Amniotic epithelial cell (primary cell): Measurements from ENCODE around the gene IQCE.
"Not testable (repeated sequence)": the region's sequence is repeated elsewhere in the genome, so short reads cannot be mapped to it uniquely, and the experiment has no call there.

ENCODE experiments used
- DNase-seq: peaks from one replicate; pipeline ENCODE4 v3.0.0-alpha.2; 2010; ENCODE audit warnings: low read depth

The IQCE gene

GRCh38 chr7:2601907-2602306 is 43.1 kb downstream of the IQCE start:
- DNase-seq: no peak

- no peak for DNase-seq
These were observed 43.7 kb downstream of the IQCE start for GRCh38 chr7:2602406-2603043.

DNA sequence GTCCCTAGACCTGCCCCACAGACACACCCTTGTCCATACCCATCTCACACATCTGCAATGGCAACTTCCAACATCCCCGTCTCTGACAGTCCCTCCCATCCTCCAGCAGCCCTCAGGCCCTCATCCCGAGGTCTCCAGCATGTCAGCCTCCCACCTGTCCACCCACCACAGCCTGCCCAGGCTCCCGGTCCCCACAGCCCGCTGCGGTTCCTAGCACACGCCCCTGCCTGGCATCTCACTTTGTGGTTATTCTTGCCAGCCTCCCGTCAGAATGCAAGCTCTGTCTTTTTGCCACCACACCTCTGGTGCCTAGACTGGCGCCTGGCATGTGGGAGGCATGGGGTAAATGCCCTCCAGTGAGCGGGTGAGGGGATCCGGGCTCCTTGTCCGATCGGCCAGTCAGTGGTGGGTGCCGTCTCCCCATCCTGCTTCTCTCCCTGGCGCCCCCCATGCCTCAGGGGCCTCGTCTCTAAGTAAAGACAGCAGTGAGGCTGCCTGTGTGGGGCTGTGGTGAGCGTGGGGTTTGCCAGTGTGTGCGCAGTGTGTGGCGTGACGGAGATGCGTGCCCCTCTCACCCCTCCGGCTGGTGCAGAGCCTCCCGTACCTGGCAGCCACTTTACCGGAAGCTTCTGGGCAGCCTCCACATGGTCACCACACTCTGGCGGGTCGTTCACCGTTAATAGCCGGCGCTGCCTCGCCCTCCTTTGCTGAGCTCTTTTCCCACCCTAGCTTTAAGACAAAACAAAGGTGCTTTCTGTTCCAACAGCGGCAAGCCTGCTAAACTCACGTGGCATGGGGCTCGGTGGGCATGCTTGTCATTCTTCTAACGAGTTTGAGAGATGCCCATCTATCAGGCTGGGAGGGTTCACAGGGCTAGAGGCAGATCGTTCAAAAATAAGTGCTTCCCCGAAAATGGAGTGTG is 44.5 kb downstream of the IQCE start:
- DNase-seq: no peak

GRCh38 chr7:2604608-2605174 is 45.9 kb downstream of the IQCE start:
- no peak for DNase-seq

- no peak for DNase-seq
These were observed 47.1 kb downstream of the IQCE start for GRCh38 chr7:2605608-2606538.

- DNase-seq: no peak
These were observed 47.8 kb downstream of the IQCE start for GRCh38 chr7:2606539-2606936.

DNA sequence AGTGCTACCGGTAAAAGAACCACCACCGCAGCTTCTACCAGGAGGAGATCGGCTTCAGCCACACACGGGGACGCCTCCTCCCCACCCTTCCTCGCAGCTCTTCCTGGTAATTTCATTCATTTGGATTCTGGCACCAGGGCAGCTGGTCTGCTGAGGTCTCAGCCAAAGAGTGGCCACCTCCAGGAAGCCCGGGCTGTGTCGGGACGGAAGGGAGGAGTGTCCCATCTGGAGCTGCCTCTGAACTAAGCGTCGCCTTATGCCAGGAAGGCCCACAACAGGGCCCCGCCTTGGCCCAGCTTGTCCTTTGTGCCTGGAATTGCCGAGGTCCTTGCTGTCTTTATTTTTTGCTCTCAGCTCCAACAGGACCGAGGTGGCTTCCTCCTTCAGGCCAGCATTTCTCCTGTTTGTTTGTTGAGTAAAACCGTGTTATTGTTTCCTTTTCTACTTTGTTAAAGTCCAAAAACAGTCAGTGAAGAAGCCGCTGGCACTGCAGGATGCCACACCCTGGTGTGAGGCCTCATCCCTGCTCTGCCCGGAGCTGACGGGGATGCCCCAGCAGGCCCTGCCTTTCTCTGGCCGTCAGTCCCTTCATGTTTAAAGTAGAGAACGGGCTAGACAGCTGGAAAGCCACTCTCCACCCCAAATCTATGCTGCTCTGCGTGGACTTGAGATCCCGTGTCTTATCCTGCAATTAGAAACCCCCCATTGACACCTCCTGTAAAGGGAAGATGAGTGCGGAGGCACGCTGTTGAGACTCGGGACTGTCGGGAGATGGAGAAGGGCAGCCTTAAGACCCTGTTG is 48.5 kb downstream of the IQCE start:
- no peak for DNase-seq

DNA sequence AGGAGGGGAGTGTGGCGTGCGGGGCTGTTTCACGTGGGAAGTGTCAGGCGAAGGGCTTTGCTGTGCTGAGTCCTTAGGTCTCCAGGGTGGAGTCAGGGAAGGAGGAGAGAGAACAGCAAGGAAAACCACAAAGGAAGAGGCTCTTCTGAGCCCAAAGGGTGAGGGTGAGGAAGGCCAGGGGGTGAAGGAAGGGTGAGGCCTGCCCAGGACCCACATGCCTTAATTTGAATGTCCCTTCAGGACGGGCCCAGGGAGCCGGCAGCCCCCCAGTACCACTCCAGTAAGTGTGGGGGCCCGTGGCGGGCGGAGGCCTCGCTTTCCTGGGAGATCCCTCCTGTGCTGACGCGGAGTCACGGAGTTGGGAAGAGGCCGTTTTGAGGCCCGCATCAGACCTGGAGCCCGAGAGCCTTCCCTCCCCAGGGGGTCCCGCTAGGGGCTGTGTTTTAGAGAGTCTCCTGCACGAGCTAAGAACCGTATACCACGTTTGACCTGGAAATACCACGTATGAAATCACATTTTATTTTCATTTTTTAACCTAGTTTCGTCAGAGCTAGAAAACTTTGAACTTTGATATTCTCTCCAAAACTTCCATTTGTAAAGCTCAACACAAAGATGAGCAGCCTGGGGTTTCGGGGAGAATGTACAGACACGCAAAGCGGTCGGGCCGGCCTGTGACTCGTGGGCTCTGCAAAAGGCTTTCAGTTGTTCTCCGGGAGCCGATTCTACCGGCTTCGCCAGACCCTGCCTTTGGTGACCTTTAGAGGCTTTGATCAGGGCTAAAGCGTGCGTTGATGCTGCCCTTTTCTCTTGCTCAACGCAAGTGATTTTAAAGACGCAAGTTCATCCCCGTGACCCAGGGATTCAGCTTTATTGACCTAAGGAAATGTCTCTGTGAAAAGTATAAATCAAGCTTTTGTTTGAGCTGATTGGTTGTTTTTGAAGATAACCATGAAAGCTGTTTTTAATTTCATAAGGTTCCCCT is 49.4 kb downstream of the IQCE start:
- no peak for DNase-seq

GRCh38 chr7:2608921-2609411 is 50.2 kb downstream of the IQCE start:
- DNase-seq: peak; percentile 34

- DNase-seq: not testable (repeated sequence)
These were observed 50.9 kb downstream of the IQCE start for GRCh38 chr7:2609646-2610045.

DNA sequence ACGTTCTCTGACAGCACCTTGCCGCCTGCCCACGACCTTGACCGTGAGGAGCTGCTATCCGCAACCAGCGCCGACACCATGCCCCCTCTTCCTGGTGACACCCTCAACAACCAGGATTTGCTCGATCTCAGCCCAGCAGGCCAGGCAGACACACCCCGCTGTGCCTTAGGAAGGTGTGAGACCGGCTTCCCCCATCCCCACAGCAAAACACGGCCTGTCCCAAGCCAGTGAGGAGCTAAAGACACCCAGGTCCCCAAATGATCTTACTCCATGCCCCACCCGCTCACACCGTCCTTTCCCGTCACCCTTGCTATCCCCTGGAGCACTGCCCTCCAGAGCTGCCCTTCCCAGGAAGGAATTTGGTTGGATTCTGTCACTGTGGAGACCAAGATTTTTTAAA is 51.7 kb downstream of the IQCE start:
- no peak for DNase-seq

DNA sequence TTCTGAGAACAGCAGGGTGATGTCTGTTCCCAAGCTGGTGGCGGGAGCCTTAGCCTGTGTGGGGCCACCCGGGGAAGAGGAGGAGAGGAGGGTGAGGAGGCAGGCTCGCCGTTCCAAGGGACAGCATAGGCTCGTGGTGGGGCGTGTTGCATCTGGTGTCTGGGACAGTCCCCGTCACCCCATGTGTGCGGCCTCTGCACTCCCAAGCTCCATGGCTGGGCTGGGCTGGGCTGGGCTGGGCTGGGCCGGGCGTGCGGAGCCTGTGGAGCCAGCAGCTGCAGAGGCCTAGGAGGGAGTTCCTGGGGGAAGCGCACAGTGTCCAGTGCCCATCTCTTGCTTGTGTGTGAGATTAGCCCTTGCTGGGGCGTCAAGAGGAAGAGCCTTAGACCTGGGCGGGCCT is 52.1 kb downstream of the IQCE start:
- no peak for DNase-seq

- no peak for DNase-seq
These were observed 52.6 kb downstream of the IQCE start for GRCh38 chr7:2611401-2611800.

DNA sequence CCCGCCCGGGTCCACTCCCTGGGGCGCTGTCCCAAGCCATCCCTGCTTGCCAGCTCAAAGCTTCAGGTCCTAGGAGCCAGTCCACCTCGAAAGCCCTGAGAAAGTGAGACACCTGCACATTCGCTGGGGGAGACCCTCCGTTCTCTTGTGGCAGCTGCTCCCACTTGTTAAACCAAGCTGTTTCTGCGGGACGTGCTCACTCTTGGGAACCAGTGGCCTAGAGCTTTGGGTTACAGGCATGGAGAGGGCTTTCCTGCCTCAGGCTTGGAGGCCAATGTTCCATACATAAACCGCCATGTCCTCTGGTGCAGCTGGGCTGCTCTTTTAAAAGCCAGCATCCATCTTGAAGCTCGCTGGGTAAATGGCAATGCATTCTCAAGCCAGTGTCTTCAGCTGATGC is 53.1 kb downstream of the IQCE start:
- no peak for DNase-seq

DNA sequence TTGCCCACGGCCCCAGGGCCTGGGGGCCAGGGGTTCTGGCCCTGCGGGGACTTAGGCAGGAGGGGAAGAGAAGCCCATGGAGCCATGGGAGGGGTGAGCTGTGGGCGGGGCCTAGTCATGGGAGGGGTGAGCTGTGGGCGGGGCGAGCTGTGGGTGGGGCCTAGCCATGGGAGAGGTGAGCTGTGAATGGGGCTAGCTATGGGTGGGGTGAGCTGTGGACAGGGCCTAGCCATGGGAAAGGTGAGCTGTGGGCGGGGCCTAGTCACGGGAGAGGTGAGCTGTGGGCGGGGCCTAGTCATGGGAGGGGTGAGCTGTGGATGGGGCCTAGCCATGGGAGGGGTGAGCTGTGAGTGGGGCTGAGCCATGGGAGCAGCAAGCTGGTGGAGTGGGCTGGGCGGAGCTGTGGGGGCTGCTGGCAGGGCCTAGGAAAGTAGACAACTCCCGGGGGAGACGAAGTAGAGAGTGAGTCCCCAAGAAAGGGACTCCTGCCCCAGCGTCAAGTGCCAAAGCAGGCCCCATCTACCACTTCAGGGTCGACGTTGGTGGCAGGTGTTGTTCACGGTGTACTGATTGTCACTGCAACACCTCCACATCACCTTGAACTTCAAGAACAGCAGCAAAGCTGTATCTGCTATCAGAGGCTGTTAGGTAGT is 53.8 kb downstream of the IQCE start:
- no peak for DNase-seq

- DNase-seq: no peak
These were observed 54.5 kb downstream of the IQCE start for GRCh38 chr7:2613098-2613930.

- DNase-seq: peak; percentile 33
These were observed 55.3 kb downstream of the IQCE start for GRCh38 chr7:2613931-2614600.
